ENCODE data around the gene B3GNT2.

Gene B3GNT2

GRCh38 chr2:62209427-62209991 is 13.6 kb downstream of the B3GNT2 start:
- Histone ChIP-seq H3K4me3 (ENCODE audit: low read depth, low read length) (no peak overlapping the region), H3K36me3 (ENCODE audit: control insufficient read depth in 2 of 2, insufficient read depth in 1 of 2, low read length in 2 of 2) (no peaks in the 10 kb centered on the region), H3K9me3 (ENCODE audit: control insufficient read depth, insufficient read depth, low read depth, low read length) (no peaks in the 10 kb centered on the region), H3K27ac (ENCODE audit: extremely low read depth, low read depth, low read length) (no peak overlapping the region), H3K4me1 (ENCODE audit: control insufficient read depth, insufficient read depth, low read length) (peaks cover 4% of the 10 kb centered on the region)
- POLR2A ChIA-PET = interaction anchor here (0.5 to 0.6 kb wide), 2 partner anchors 339 to 719 kb away, joined by 3 to 5 read pairs; no protein-coding TSS in a partner anchor
- no peak for TF ChIP-seq ZNF239 (tag by site-specific recombination; IDR thresholded peaks at IDR 0.05)
- TF ChIP-seq SCRT2 (tag by site-specific recombination; IDR thresholded peaks at IDR 0.05) = peak; percentile 90
- 0 out of 2 replicates have a peak, but pooled peaks have one; percentile 37 for TF ChIP-seq SCRT1 (tag by site-specific recombination; IDR thresholded peaks at IDR 0.05; ENCODE audit: borderline replicate concordance)
- CTCF ChIA-PET = interaction anchor here (0.6 kb wide), 1 partner anchor 129 kb away, joined by 3 read pairs; no protein-coding TSS in a partner anchor

- Histone ChIP-seq H3K27ac (ENCODE audit: extremely low read depth, low read depth, low read length) (no peak overlapping the region), H3K4me1 (ENCODE audit: control insufficient read depth, insufficient read depth, low read length) (peaks cover 5% of the 10 kb centered on the region; the same call in 1 of the 2 replicates), H3K36me3 (ENCODE audit: control insufficient read depth in 2 of 2, insufficient read depth in 1 of 2, low read length in 2 of 2) (no peaks in the 10 kb centered on the region), H3K9me3 (ENCODE audit: control insufficient read depth, insufficient read depth, low read depth, low read length) (no peaks in the 10 kb centered on the region), H3K4me3 (ENCODE audit: low read depth, low read length) (no peak overlapping the region)
- TF ChIP-seq ZNF18 (tag by site-specific recombination; IDR thresholded peaks at IDR 0.05) = peak; percentile 43; the same call in 1 of the 2 replicates
- TF ChIP-seq ZBTB17 (tag by site-specific recombination; IDR thresholded peaks at IDR 0.05) = 0 out of 2 replicates have a peak, but pooled peaks have one; percentile 18
- no peak for TF ChIP-seq ZNF664 (tag by site-specific recombination; IDR thresholded peaks at IDR 0.05)
- peak; percentile 38; the same call in 1 of the 2 replicates for TF ChIP-seq ZNF341 (tag by site-specific recombination; IDR thresholded peaks at IDR 0.05; ENCODE audit: low read depth)
- POLR2A ChIA-PET = no interaction called here
- CTCF ChIA-PET = no interaction called here
Observed at GRCh38 chr2:62215306-62216064, 19.6 kb downstream of the B3GNT2 start.

GRCh38 chr2:62216113-62216512 is 20.2 kb downstream of the B3GNT2 start:
- Histone ChIP-seq H3K4me3 (ENCODE audit: low read depth, low read length) (no peak overlapping the region), H3K9me3 (ENCODE audit: control insufficient read depth, insufficient read depth, low read depth, low read length) (no peaks in the 10 kb centered on the region), H3K4me1 (ENCODE audit: control insufficient read depth, insufficient read depth, low read length) (peaks cover 5% of the 10 kb centered on the region; the same call in 1 of the 2 replicates), H3K27ac (ENCODE audit: extremely low read depth, low read depth, low read length) (no peak overlapping the region), H3K36me3 (ENCODE audit: control insufficient read depth in 2 of 2, insufficient read depth in 1 of 2, low read length in 2 of 2) (no peaks in the 10 kb centered on the region)
- POLR2A ChIA-PET = no interaction called here
- TF ChIP-seq ZBTB26 (tag by site-specific recombination; optimal IDR thresholded peaks at IDR 0.05) (no peak), ZSCAN16 (tag by site-specific recombination; IDR thresholded peaks at IDR 0.05) (no peak), SP2 (tag by site-specific recombination; IDR thresholded peaks at IDR 0.05) (no peak), ZNF37A (tag by site-specific recombination; IDR thresholded peaks at IDR 0.05) (no peak), ZNF248 (tag by site-specific recombination; IDR thresholded peaks at IDR 0.05) (no peak), PRDM6 (tag by site-specific recombination; IDR thresholded peaks at IDR 0.05) (no peak), ZNF157 (tag by site-specific recombination; IDR thresholded peaks at IDR 0.05) (no peak), PRDM1 (tag by site-specific recombination; IDR thresholded peaks at IDR 0.05) (no peak), ZNF114 (tag by site-specific recombination; IDR thresholded peaks at IDR 0.05) (no peak), ZNF521 (tag by site-specific recombination; IDR thresholded peaks at IDR 0.05) (no peak), ZNF404 (tag by site-specific recombination; IDR thresholded peaks at IDR 0.05) (no peak)
- CTCF ChIA-PET = no interaction called here
